Chondrocyte (in vitro differentiated cells): ENCODE measurements around the gene KIAA1217. TPM values are rescaled to one million over a fixed set of nuclear protein-coding genes. Genes with fewer than 3 reads are reported as not detected.

ENCODE experiments used
- DNase-seq: peaks from one replicate; pipeline ENCODE4 v3.0.0; 2021; ENCODE audit warnings: mixed read lengths, low spot score
- H3K27ac Mint-ChIP-seq: one replicate; pipeline ENCODE4 v1.8.0; 2021; ENCODE audit warnings: mild to moderate bottlenecking, moderate library complexity, mixed read lengths; ENCODE audit not compliant: unreplicated experiment
- H3K27me3 Mint-ChIP-seq: 2 replicates; pipeline ENCODE4 v1.8.0; 2021; ENCODE audit warnings: low read depth, mixed read lengths
- H3K36me3 Mint-ChIP-seq: 2 replicates; pipeline ENCODE4 v1.8.0; 2021; ENCODE audit warnings: low read depth, mixed read lengths
- H3K4me1 Mint-ChIP-seq: 2 replicates; pipeline ENCODE4 v1.8.0; 2021; ENCODE audit warnings: low read depth, mild to moderate bottlenecking, mixed read lengths
- H3K4me3 Mint-ChIP-seq: one replicate; pipeline ENCODE4 v1.8.0; 2021; ENCODE audit warnings: mild to moderate bottlenecking, moderate library complexity, mixed read lengths; ENCODE audit not compliant: unreplicated experiment
- H3K9me3 Mint-ChIP-seq: 2 replicates; pipeline ENCODE4 v1.8.0; 2021; ENCODE audit warnings: low read depth, mixed read lengths
- CTCF ChIP-seq: fragments of 200-600 bp; sonication (generic); IDR thresholded peaks from 2 replicates; pipeline ENCODE4 v1.5.0; 2021; ENCODE audit warnings: antibody characterized with exemption, mild to moderate bottlenecking, moderate library complexity
- total RNA-seq: library from RNA; stranded (reverse); gene quantifications from 3 replicates; pipeline ENCODE4 v1.2.1, GENCODE V29; 2021

The KIAA1217 gene
- total RNA-seq, 1 donor from 2014 or later, result 13.2 TPM

- no peak for DNase-seq
- H3K27me3 Mint-ChIP-seq, result no peaks in the 10 kb centered on the region
- peaks cover 18% of the 10 kb centered on the region for H3K4me1 Mint-ChIP-seq
- H3K27ac Mint-ChIP-seq, result no peak overlapping the region
- no peaks in the 10 kb centered on the region for H3K36me3 Mint-ChIP-seq
- TF ChIP-seq CTCF, result no peak
- H3K9me3 Mint-ChIP-seq, result no peaks in the 10 kb centered on the region
- no peak overlapping the region for H3K4me3 Mint-ChIP-seq
Observed at GRCh38 chr10:24430591-24430990, 221.7 kb downstream of the KIAA1217 start.

DNA sequence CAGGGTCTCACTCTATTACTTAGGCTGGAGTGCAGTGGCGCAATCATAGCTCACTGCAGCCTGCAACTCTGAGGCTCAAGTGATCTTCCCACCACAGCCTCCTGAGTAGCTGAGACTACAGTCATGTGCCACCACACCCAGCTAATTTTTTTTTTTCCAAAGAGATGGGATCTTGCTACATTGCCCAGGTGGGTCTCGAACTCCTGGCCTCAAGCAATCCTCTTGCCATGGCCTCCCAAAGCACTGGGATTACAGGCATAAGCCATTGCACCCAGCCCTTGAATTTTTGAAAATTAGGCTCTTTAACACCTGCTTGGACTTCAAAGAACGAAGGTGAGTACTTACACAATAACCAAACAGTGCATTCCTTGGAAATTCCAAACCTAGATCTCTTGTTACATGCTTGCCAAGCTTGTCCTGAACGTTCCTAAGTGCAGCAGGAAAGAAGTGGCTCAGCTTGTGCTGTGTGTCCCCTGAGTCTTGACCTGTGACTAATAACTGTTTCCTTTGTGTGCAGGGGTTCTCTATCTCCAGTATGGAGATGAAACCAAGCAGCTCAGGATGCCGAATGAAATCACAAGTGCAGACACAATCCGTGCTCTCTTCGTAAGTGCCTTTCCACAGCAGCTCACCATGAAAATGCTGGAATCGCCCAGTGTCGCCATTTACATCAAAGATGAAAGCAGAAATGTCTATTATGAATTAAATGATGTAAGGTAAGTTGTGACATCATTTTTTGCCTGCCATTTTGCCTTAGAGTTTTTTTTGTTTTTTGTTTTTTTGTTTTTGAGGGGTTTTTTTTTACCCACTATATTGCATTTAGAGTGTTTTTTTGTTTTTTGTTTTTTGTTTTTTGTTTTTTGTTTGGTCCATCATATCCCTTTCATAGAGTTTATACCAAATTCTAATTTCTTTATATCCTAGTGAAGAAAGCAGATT is 223.8 kb downstream of the KIAA1217 start:
- no peaks in the 10 kb centered on the region for H3K36me3 Mint-ChIP-seq
- peaks cover 15% of the 10 kb centered on the region for H3K4me1 Mint-ChIP-seq
- H3K27me3 Mint-ChIP-seq, result no peaks in the 10 kb centered on the region
- no peak for DNase-seq
- H3K9me3 Mint-ChIP-seq, result no peaks in the 10 kb centered on the region
- no peak for TF ChIP-seq CTCF
- no peak overlapping the region for H3K27ac Mint-ChIP-seq
- H3K4me3 Mint-ChIP-seq, result no peak overlapping the region

DNA sequence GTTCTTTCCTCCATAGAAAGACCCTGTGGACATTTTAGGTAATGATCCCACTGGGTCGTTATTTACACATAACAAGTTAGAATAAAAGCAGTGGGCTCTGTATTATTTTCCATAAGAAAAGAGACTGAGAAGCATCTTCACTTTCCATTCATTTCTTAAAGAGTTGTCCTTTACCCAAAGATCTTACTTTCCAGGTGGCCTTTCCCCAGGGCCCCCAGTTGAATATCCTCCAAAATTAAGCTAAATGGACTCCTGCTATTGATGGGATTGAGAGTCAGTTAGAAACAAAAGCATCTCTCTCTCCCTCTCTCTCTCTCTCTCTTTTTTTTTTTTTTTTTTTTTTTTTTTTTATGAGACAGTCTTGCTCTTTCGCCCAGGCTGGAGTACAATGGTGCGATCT is 224.8 kb downstream of the KIAA1217 start:
- H3K9me3 Mint-ChIP-seq, result no peaks in the 10 kb centered on the region
- DNase-seq, result no peak
- H3K27me3 Mint-ChIP-seq, result no peaks in the 10 kb centered on the region
- no peak for TF ChIP-seq CTCF
- H3K4me1 Mint-ChIP-seq, result peaks cover 15% of the 10 kb centered on the region
- H3K4me3 Mint-ChIP-seq, result no peak overlapping the region
- no peaks in the 10 kb centered on the region for H3K36me3 Mint-ChIP-seq
- H3K27ac Mint-ChIP-seq, result no peak overlapping the region

- TF ChIP-seq CTCF, result no peak
- Mint-ChIP-seq H3K4me1 (peaks cover 27% of the 10 kb centered on the region), H3K4me3 (no peak overlapping the region), H3K27ac (no peak overlapping the region), H3K36me3 (no peaks in the 10 kb centered on the region), H3K27me3 (no peaks in the 10 kb centered on the region), H3K9me3 (no peaks in the 10 kb centered on the region)
- DNase-seq, result no peak
Observed at GRCh38 chr10:24434961-24435360, 226.0 kb downstream of the KIAA1217 start.

DNA sequence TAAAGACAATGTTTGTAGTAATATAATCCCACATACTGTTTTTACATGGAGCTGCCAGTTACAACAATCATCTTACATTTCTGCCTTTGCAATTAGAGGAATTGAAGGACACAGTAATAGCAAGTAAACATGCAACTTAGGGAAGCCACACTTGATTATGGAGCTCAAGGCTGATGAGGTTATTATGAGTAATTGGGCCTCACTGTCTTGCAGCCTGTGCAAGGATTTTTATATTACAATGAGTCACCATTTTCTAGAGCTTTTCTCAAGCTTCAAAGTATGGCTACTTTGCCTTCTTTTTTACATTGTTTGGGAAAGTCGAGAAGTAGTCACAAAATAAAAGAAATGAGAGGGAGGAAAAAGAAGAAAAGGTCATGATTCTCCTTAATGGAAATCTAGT is 226.4 kb downstream of the KIAA1217 start:
- Mint-ChIP-seq H3K27ac (no peak overlapping the region), H3K27me3 (no peaks in the 10 kb centered on the region), H3K4me1 (peaks cover 31% of the 10 kb centered on the region), H3K36me3 (no peaks in the 10 kb centered on the region), H3K4me3 (no peak overlapping the region), H3K9me3 (no peaks in the 10 kb centered on the region)
- no peak for TF ChIP-seq CTCF
- no peak for DNase-seq
